Vagina (tissue), 2 donors: ENCODE data around the gene ZNF407.

Experiments used
- POLR2A ChIP-seq, 2 donors: fragments of 450-650 bp; IDR thresholded peaks; one replicate each; pipeline ENCODE4 v1.6.1; 2017; ENCODE audit warnings: antibody characterized with exemption in 2 of 2, mild to moderate bottlenecking in 2 of 2, moderate library complexity in 2 of 2
- POLR2AphosphoS5 ChIP-seq, 2 donors: sonication (generic); formaldehyde crosslinking; IDR thresholded peaks; one replicate each; pipeline ENCODE4 v1.9.0; 2017; ENCODE audit warnings: antibody characterized with exemption in 2 of 2, mild to moderate bottlenecking in 2 of 2, low read depth in 1 of 2; ENCODE audit not compliant: insufficient read depth in 1 of 2
- TF ChIP-seq, protein P1 (sequence below), 3 experiments: fragments of 450-650 bp in 2 of 3; fragments of 200-600 bp in 1 of 3; sonication (generic) in 1 of 3; IDR thresholded peaks; one replicate each; pipeline ENCODE4 v1.5.1; 2017 to 2019; ENCODE audit warnings: antibody characterized with exemption in 3 of 3, mild to moderate bottlenecking in 2 of 3, moderate library complexity in 2 of 3

- TF ChIP-seq, protein P1, sequence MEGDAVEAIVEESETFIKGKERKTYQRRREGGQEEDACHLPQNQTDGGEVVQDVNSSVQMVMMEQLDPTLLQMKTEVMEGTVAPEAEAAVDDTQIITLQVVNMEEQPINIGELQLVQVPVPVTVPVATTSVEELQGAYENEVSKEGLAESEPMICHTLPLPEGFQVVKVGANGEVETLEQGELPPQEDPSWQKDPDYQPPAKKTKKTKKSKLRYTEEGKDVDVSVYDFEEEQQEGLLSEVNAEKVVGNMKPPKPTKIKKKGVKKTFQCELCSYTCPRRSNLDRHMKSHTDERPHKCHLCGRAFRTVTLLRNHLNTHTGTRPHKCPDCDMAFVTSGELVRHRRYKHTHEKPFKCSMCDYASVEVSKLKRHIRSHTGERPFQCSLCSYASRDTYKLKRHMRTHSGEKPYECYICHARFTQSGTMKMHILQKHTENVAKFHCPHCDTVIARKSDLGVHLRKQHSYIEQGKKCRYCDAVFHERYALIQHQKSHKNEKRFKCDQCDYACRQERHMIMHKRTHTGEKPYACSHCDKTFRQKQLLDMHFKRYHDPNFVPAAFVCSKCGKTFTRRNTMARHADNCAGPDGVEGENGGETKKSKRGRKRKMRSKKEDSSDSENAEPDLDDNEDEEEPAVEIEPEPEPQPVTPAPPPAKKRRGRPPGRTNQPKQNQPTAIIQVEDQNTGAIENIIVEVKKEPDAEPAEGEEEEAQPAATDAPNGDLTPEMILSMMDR (IDR thresholded peaks at IDR 0.05), result no peak
- TF ChIP-seq POLR2A (IDR thresholded peaks at IDR 0.05) (no peak), POLR2AphosphoS5 (IDR thresholded peaks at IDR 0.05; ENCODE audit: insufficient read depth in 1 of 2, low read depth in 1 of 2) (no peak)
These were observed 451.8 kb downstream of the ZNF407 start for GRCh38 chr18:75049455-75049789.
